Immature natural killer cell (primary cell): ENCODE data around the gene MAP2K3. TPM values are rescaled to one million over a fixed set of nuclear protein-coding genes. Genes with fewer than 3 reads are reported as not detected.
"Not testable (repeated sequence)": the region's sequence is repeated elsewhere in the genome, so short reads cannot be mapped to it uniquely, and the experiment has no call there.

Experiments used
- DNase-seq, 3 donors: peaks; one replicate each; pipeline ENCODE4 v3.0.0; 2022; ENCODE audit warnings: mixed read lengths in 1 of 3
- H3K27ac Mint-ChIP-seq, 6 donors: one replicate each; pipeline ENCODE4 v1.8.0; 2020; ENCODE audit warnings: mixed read lengths in 6 of 6, mild to moderate bottlenecking in 5 of 6, inconsistent platforms in 4 of 6, moderate library complexity in 3 of 6
- H3K27me3 Mint-ChIP-seq, 3 donors: one replicate each; pipeline ENCODE4 v1.8.0; 2020 to 2021; ENCODE audit warnings: low read depth in 3 of 3, mild to moderate bottlenecking in 3 of 3, mixed read lengths in 3 of 3, moderate library complexity in 3 of 3, inconsistent platforms in 1 of 3
- H3K36me3 Mint-ChIP-seq, 3 donors: one replicate each; pipeline ENCODE4 v1.8.0; 2020; ENCODE audit warnings: mixed read lengths in 3 of 3, inconsistent platforms in 2 of 3, mild to moderate bottlenecking in 2 of 3
- H3K4me1 Mint-ChIP-seq, 2 donors: one replicate each; pipeline ENCODE4 v1.8.0; 2020; ENCODE audit warnings: inconsistent platforms in 2 of 2, mild to moderate bottlenecking in 2 of 2, mixed read lengths in 2 of 2, moderate library complexity in 1 of 2
- H3K4me3 Mint-ChIP-seq, 5 donors: one replicate each; pipeline ENCODE4 v1.8.0; 2020; ENCODE audit warnings: mild to moderate bottlenecking in 5 of 5, mixed read lengths in 5 of 5, inconsistent platforms in 3 of 5, moderate library complexity in 3 of 5
- H3K9me3 Mint-ChIP-seq, 6 donors: one replicate each; pipeline ENCODE4 v1.8.0; 2020; ENCODE audit warnings: mild to moderate bottlenecking in 6 of 6, mixed read lengths in 6 of 6, inconsistent platforms in 4 of 6, moderate library complexity in 3 of 6
- polyA plus RNA-seq, 3 donors: library from polyadenylated mRNA; unstranded; fragments of 300-500 nt; fragmentation: Illumina TruSeq; gene quantifications; one replicate each; pipeline ENCODE4 v1.2.3, GENCODE V29; 2021

The MAP2K3 gene
- polyA plus RNA-seq, 3 donors from 2014 or later, result 66.6 to 136 (median 93.9) TPM

- H3K36me3 Mint-ChIP-seq, H3K27me3 Mint-ChIP-seq, H3K9me3 Mint-ChIP-seq: not testable (repeated sequence)
- Mint-ChIP-seq H3K27ac (peak overlapping the region; percentile 86 to 97 (median 94)), H3K4me1 (peaks cover 6 to 24% of the 10 kb centered on the region in 2 donors), H3K4me3 (peak overlapping the region; percentile 54 to 87 (median 75))
- peak; percentile 20 to 32 (median 20) for DNase-seq
Measured at GRCh38 chr17:21348081-21348925, 63.8 kb downstream of the MAP2K3 start.

- H3K27ac Mint-ChIP-seq, H3K4me3 Mint-ChIP-seq, H3K27me3 Mint-ChIP-seq, H3K9me3 Mint-ChIP-seq, DNase-seq, H3K36me3 Mint-ChIP-seq: not testable (repeated sequence)
- peaks cover 6 to 24% of the 10 kb centered on the region in 2 donors for H3K4me1 Mint-ChIP-seq
Measured at GRCh38 chr17:21348926-21349261, 64.4 kb downstream of the MAP2K3 start.

- peaks cover 6 to 24% of the 10 kb centered on the region in 2 donors for H3K4me1 Mint-ChIP-seq
- H3K36me3 Mint-ChIP-seq, H3K9me3 Mint-ChIP-seq, H3K27me3 Mint-ChIP-seq, DNase-seq: not testable (repeated sequence)
- H3K4me3 Mint-ChIP-seq, result peak overlapping the region in 2 of 5 donors; percentile 9 to 14
- peak overlapping the region in 4 of 6 donors; percentile 27 to 72 (median 58) for H3K27ac Mint-ChIP-seq
Measured at GRCh38 chr17:21349358-21350050, 65.0 kb downstream of the MAP2K3 start.

GRCh38 chr17:21350495-21350894, 66.0 kb downstream of the MAP2K3 start:
- DNase-seq, result peak; percentile 22 to 50 (median 31)

GRCh38 chr17:21351366-21352065, 67.0 kb downstream of the MAP2K3 start:
- Mint-ChIP-seq H3K27ac (peak overlapping the region in 3 of 6 donors; percentile 31 to 61 (median 55)), H3K4me1 (peaks cover 6 to 24% of the 10 kb centered on the region in 2 donors), H3K9me3 (no peaks in the 10 kb centered on the region), H3K4me3 (peak overlapping the region in 1 of 5 donors; percentile 27), H3K36me3 (no peaks in the 10 kb centered on the region), H3K27me3 (peaks cover 2% of the 10 kb centered on the region in 3 donors)
- no peak for DNase-seq

More at GRCh38 chr17:21350495-21350894, 66.0 kb downstream of the MAP2K3 start:
- not testable (repeated sequence) for H3K27me3 Mint-ChIP-seq, H3K36me3 Mint-ChIP-seq, H3K4me3 Mint-ChIP-seq, H3K9me3 Mint-ChIP-seq
- H3K27ac Mint-ChIP-seq, result peak overlapping the region in 1 of 6 donors; percentile 11
- peaks cover 6 to 24% of the 10 kb centered on the region in 2 donors for H3K4me1 Mint-ChIP-seq

GRCh38 chr17:21352221-21352980, 67.9 kb downstream of the MAP2K3 start:
- no peak overlapping the region for H3K27ac Mint-ChIP-seq
- no peaks in the 10 kb centered on the region for H3K36me3 Mint-ChIP-seq
- no peak overlapping the region for H3K4me3 Mint-ChIP-seq
- H3K9me3 Mint-ChIP-seq, result no peaks in the 10 kb centered on the region
- peaks cover 2% of the 10 kb centered on the region in 3 donors for H3K27me3 Mint-ChIP-seq
- DNase-seq, result no peak
- H3K4me1 Mint-ChIP-seq, result peaks cover 6 to 23% of the 10 kb centered on the region in 2 donors

GRCh38 chr17:21352981-21353265, 68.4 kb downstream of the MAP2K3 start:
- peaks cover 2 to 3% (median 2%) of the 10 kb centered on the region in 3 donors for H3K27me3 Mint-ChIP-seq
- no peak overlapping the region for H3K4me3 Mint-ChIP-seq
- H3K9me3 Mint-ChIP-seq, result no peaks in the 10 kb centered on the region
- H3K4me1 Mint-ChIP-seq, result peaks cover 6 to 21% of the 10 kb centered on the region in 2 donors
- no peak for DNase-seq
- peak overlapping the region in 1 of 6 donors; percentile 51 for H3K27ac Mint-ChIP-seq
- no peaks in the 10 kb centered on the region for H3K36me3 Mint-ChIP-seq

GRCh38 chr17:21353326-21354010, 69.0 kb downstream of the MAP2K3 start:
- peaks cover 0 to 3% (median 2%) of the 10 kb centered on the region in 3 donors for H3K27me3 Mint-ChIP-seq
- no peaks in the 10 kb centered on the region for H3K9me3 Mint-ChIP-seq
- no peak for DNase-seq
- peaks cover under 1 to 17% of the 10 kb centered on the region in 2 donors for H3K4me1 Mint-ChIP-seq
- H3K4me3 Mint-ChIP-seq, result no peak overlapping the region
- H3K27ac Mint-ChIP-seq, result peak overlapping the region in 1 of 6 donors; percentile 51
- no peaks in the 10 kb centered on the region for H3K36me3 Mint-ChIP-seq

- Mint-ChIP-seq H3K36me3 (no peaks in the 10 kb centered on the region), H3K27me3 (peaks cover 0 to 3% (median 2%) of the 10 kb centered on the region in 3 donors), H3K9me3 (no peaks in the 10 kb centered on the region), H3K4me3 (no peak overlapping the region), H3K4me1 (peaks cover 0 to 11% of the 10 kb centered on the region in 2 donors), H3K27ac (no peak overlapping the region)
- DNase-seq, result no peak
Measured at GRCh38 chr17:21354796-21355385, 70.4 kb downstream of the MAP2K3 start.

- Mint-ChIP-seq H3K4me1 (peaks cover 0 to 7% of the 10 kb centered on the region in 2 donors), H3K27ac (no peak overlapping the region), H3K9me3 (no peaks in the 10 kb centered on the region), H3K36me3 (no peaks in the 10 kb centered on the region), H3K4me3 (no peak overlapping the region), H3K27me3 (peaks cover 0 to 3% (median 2%) of the 10 kb centered on the region in 3 donors)
- DNase-seq, result no peak
Measured at GRCh38 chr17:21355586-21355985, 71.1 kb downstream of the MAP2K3 start.

GRCh38 chr17:21356537-21357127, 72.1 kb downstream of the MAP2K3 start:
- Mint-ChIP-seq H3K36me3 (no peaks in the 10 kb centered on the region), H3K9me3 (no peaks in the 10 kb centered on the region), H3K4me3 (no peak overlapping the region), H3K4me1 (peaks cover 0 to 2% of the 10 kb centered on the region in 2 donors), H3K27ac (no peak overlapping the region), H3K27me3 (peaks cover 0 to 3% (median 2%) of the 10 kb centered on the region in 3 donors)
- no peak for DNase-seq

GRCh38 chr17:21357281-21357680, 72.8 kb downstream of the MAP2K3 start:
- Mint-ChIP-seq H3K36me3 (no peaks in the 10 kb centered on the region), H3K27ac (no peak overlapping the region), H3K4me1 (no peaks in the 10 kb centered on the region), H3K9me3 (no peaks in the 10 kb centered on the region), H3K4me3 (no peak overlapping the region), H3K27me3 (peaks cover 0 to 3% (median 2%) of the 10 kb centered on the region in 3 donors)
- DNase-seq, result no peak
